Neural cell (in vitro differentiated cells): ENCODE results near the gene WDR35. TPM values are rescaled to one million over a fixed set of nuclear protein-coding genes. Genes with fewer than 3 reads are reported as not detected.

Experiments used
- H2AFZ ChIP-seq: fragments of 200-600, 300-800 bp; sonication (generic), shearing (Covaris generic); 2 replicates; pipeline ENCODE4 v1.6.0; 2014; ENCODE audit warnings: low read depth, mild to moderate bottlenecking, antibody characterized with exemption, low read length, moderate library complexity
- H3F3A ChIP-seq: fragments of 200-600 bp; shearing (Covaris generic); 2 replicates; pipeline ENCODE4 v1.6.1; 2016; ENCODE audit warnings: mild to moderate bottlenecking, moderate library complexity, mixed read lengths, antibody characterized with exemption, low read length; ENCODE audit not compliant: insufficient read depth, poor library complexity, severe bottlenecking
- H3K27ac ChIP-seq: fragments of 200-600, 300-800 bp; sonication (generic), shearing (Covaris generic); 2 replicates; pipeline ENCODE4 v1.5.1; 2014; ENCODE audit warnings: mild to moderate bottlenecking, low read length, moderate library complexity
- H3K27me3 ChIP-seq: fragments of 300-800, 200-600 bp; sonication (generic), shearing (Covaris generic); 2 replicates; pipeline ENCODE4 v1.6.0; 2014; ENCODE audit warnings: mild to moderate bottlenecking, low read depth, low read length, moderate library complexity; ENCODE audit not compliant: insufficient read depth
- H3K36me3 ChIP-seq: fragments of 300-800, 200-600 bp; sonication (generic), shearing (Covaris generic); 2 replicates; pipeline ENCODE4 v1.5.1; 2014; ENCODE audit warnings: mild to moderate bottlenecking, antibody characterized with exemption, low read length, moderate library complexity; ENCODE audit not compliant: insufficient read depth
- H3K4me2 ChIP-seq: fragments of 300-800, 200-600 bp; sonication (generic), shearing (Covaris generic); 2 replicates; pipeline ENCODE4 v1.6.0; 2014; ENCODE audit warnings: mild to moderate bottlenecking, low read length
- H3K4me3 ChIP-seq: fragments of 300-800, 200-600 bp; sonication (generic), shearing (Covaris generic); 2 replicates; pipeline ENCODE4 v1.5.1; 2014; ENCODE audit warnings: mild to moderate bottlenecking, low read length, moderate library complexity
- H3K79me2 ChIP-seq: fragments of 200-600 bp; shearing (Covaris generic); replicated peaks from 2 replicates; pipeline ENCODE4 v1.6.0; 2014; ENCODE audit warnings: mild to moderate bottlenecking, low read length, moderate library complexity; ENCODE audit not compliant: insufficient read depth
- H3K9ac ChIP-seq: fragments of 300-800, 200-600 bp; sonication (generic), shearing (Covaris generic); 2 replicates; pipeline ENCODE4 v1.6.1; 2016; ENCODE audit warnings: mild to moderate bottlenecking, low read length, mixed read lengths
- H3K9me2 ChIP-seq: fragments of 200-600 bp; shearing (Covaris generic); 2 replicates; pipeline ENCODE4 v1.6.1; 2016; ENCODE audit warnings: mild to moderate bottlenecking, low read length, mixed read lengths; ENCODE audit not compliant: insufficient read depth
- H3K9me3 ChIP-seq: fragments of 200-600, 300-800 bp; sonication (generic), shearing (Covaris generic); 2 replicates; pipeline ENCODE4 v1.6.1; 2016; ENCODE audit warnings: mild to moderate bottlenecking, mixed run types, low read length, moderate library complexity, mixed read lengths
- H4K20me1 ChIP-seq: fragments of 200-600 bp; shearing (Covaris generic); 2 replicates; pipeline ENCODE4 v1.6.1; 2016; ENCODE audit warnings: mild to moderate bottlenecking, mixed run types; ENCODE audit not compliant: insufficient read depth
- CTCF ChIP-seq: fragments of 450-650 bp; IDR thresholded peaks from 2 replicates; pipeline ENCODE4 v1.5.1; 2014; ENCODE audit warnings: antibody characterized with exemption, mild to moderate bottlenecking, moderate library complexity; ENCODE audit not compliant: poor library complexity, severe bottlenecking
- EP300 ChIP-seq: fragments of 450-650 bp; conservative IDR thresholded peaks from 2 replicates; pipeline ENCODE4 v1.6.1; 2014; ENCODE audit warnings: antibody characterized with exemption, mild to moderate bottlenecking, moderate library complexity; ENCODE audit not compliant: poor library complexity, severe bottlenecking
- EZH2 ChIP-seq: fragments of 200-600, 300-800 bp; shearing (Covaris generic), sonication (generic); IDR thresholded peaks from 2 replicates; pipeline ENCODE4 v1.6.1; 2014; ENCODE audit warnings: antibody characterized with exemption, low read length, borderline replicate concordance, mild to moderate bottlenecking; ENCODE audit not compliant: insufficient read depth, poor library complexity, severe bottlenecking
- MXI1 ChIP-seq: fragments of 450-650 bp; conservative IDR thresholded peaks from 2 replicates; pipeline ENCODE4 v1.6.1; 2014; ENCODE audit warnings: antibody characterized with exemption, mild to moderate bottlenecking; ENCODE audit not compliant: poor library complexity, severe bottlenecking
- POLR2AphosphoS5 ChIP-seq: IDR thresholded peaks from 2 replicates; pipeline ENCODE4 v1.6.1; 2012
- RAD21 ChIP-seq: fragments of 450-650 bp; conservative IDR thresholded peaks from 2 replicates; pipeline ENCODE4 v1.6.1; 2014; ENCODE audit warnings: antibody characterized with exemption, mild to moderate bottlenecking, moderate library complexity
- REST ChIP-seq: IDR thresholded peaks from 2 replicates; pipeline ENCODE4 v1.6.1; 2012; ENCODE audit warnings: borderline replicate concordance
- SMC3 ChIP-seq: fragments of 450-650 bp; conservative IDR thresholded peaks from 2 replicates; pipeline ENCODE4 v1.6.1; 2014; ENCODE audit warnings: antibody characterized with exemption, mild to moderate bottlenecking, moderate library complexity; ENCODE audit not compliant: poor library complexity
- TAF1 ChIP-seq: IDR thresholded peaks from 2 replicates; pipeline ENCODE4 v1.6.1; 2012; ENCODE audit warnings: low read depth
- polyA plus RNA-seq: library from polyadenylated mRNA; depleted of rRNA; stranded (reverse); fragments of >200 nt; gene quantifications from 2 replicates; pipeline ENCODE4 v1.2.3, GENCODE V29; 2014

The WDR35 gene
- polyA plus RNA-seq, 1 donor from 2014 or later: 14.2 TPM

- H3F3A ChIP-seq: no peaks in the 10 kb centered on the region
- no peaks in the 10 kb centered on the region for H3K27me3 ChIP-seq
- no peaks in the 10 kb centered on the region for H3K36me3 ChIP-seq
- H2AFZ ChIP-seq: no peak overlapping the region
- no peaks in the 10 kb centered on the region for H3K9me3 ChIP-seq
- H3K9me2 ChIP-seq: no peaks in the 10 kb centered on the region
- no peak overlapping the region for H3K4me3 ChIP-seq
- H4K20me1 ChIP-seq: no peaks in the 10 kb centered on the region
- TF ChIP-seq EZH2 (no peak), EP300 (no peak), MXI1 (no peak), TAF1 (no peak), CTCF (no peak), POLR2AphosphoS5 (no peak), SMC3 (no peak), RAD21 (no peak), REST (no peak)
- H3K4me2 ChIP-seq: no peak overlapping the region
- no peaks in the 10 kb centered on the region for H3K79me2 ChIP-seq
- no peak overlapping the region for H3K27ac ChIP-seq
- H3K9ac ChIP-seq: no peak overlapping the region
Observed at GRCh38 chr2:19979932-19980331, 10.0 kb downstream of the WDR35 start.

- Histone ChIP-seq H3K79me2 (no peaks in the 10 kb centered on the region), H3K9me2 (no peaks in the 10 kb centered on the region), H3F3A (no peaks in the 10 kb centered on the region), H3K36me3 (peaks cover 7% of the 10 kb centered on the region), H3K4me2 (no peak overlapping the region), H3K4me3 (no peak overlapping the region), H2AFZ (no peak overlapping the region), H4K20me1 (no peaks in the 10 kb centered on the region), H3K9ac (no peak overlapping the region), H3K27me3 (no peaks in the 10 kb centered on the region), H3K9me3 (no peaks in the 10 kb centered on the region), H3K27ac (no peak overlapping the region)
- TF ChIP-seq RAD21: no peak
- no peak for TF ChIP-seq CTCF
- TF ChIP-seq POLR2AphosphoS5: no peak
- no peak for TF ChIP-seq MXI1
- no peak for TF ChIP-seq SMC3
- TF ChIP-seq EZH2: no peak
- no peak for TF ChIP-seq TAF1
- no peak for TF ChIP-seq EP300
- no peak for TF ChIP-seq REST
Observed at GRCh38 chr2:19973466-19973865, 16.4 kb downstream of the WDR35 start.
